Right lobe of liver (tissue), 6 donors: ENCODE measurements around the gene TNXB. TPM values are rescaled to one million over a fixed set of nuclear protein-coding genes. Genes with fewer than 3 reads are reported as not detected.

Experiments used
- ATAC-seq, 4 donors: fragments of 200-7000 bp; cut with Tn5 transposase; one replicate each; pipeline ENCODE4 v1.9.1; 2020; ENCODE audit warnings: mild to moderate bottlenecking in 4 of 4, moderate library complexity in 4 of 4
- DNase-seq, 3 donors: peaks; one replicate each; pipeline ENCODE4 v3.0.0-alpha.2; 2020
- H3K27ac ChIP-seq, 3 donors: fragments of 200-600 bp; one replicate each; pipeline ENCODE4 v1.8.0; 2022
- H3K27me3 ChIP-seq, 2 donors: fragments of 200-600 bp; one replicate each; pipeline ENCODE4 v1.8.0; 2022
- H3K36me3 ChIP-seq, 4 donors: fragments of 200-600 bp; sonication (generic) in 1 of 4; one replicate each; pipeline versions ENCODE4 v1.5.1 to v1.8.0; 2017 to 2022; ENCODE audit warnings: control low read depth in 1 of 4
- H3K4me1 ChIP-seq, 4 donors: fragments of 200-600 bp; sonication (generic) in 1 of 4; one replicate each; pipeline versions ENCODE4 v1.5.1 to v1.8.0; 2017 to 2022; ENCODE audit warnings: control low read depth in 1 of 4
- H3K4me3 ChIP-seq, 3 donors: fragments of 200-600 bp; one replicate each; pipeline ENCODE4 v1.8.0; 2022
- H3K9me3 ChIP-seq, 4 donors: fragments of 200-600 bp; sonication (generic) in 1 of 4; one replicate each; pipeline versions ENCODE4 v1.5.1 to v1.8.0; 2017 to 2022; ENCODE audit warnings: control low read depth in 1 of 4
- CTCF ChIP-seq, 4 donors: fragments of 200-600 bp in 3 of 4; fragments of 450-650 bp in 1 of 4; IDR thresholded peaks; one replicate each; pipeline versions ENCODE4 v1.5.1 to v1.8.0; 2016 to 2022; ENCODE audit warnings: antibody characterized with exemption in 4 of 4, mild to moderate bottlenecking in 2 of 4
- POLR2A ChIP-seq: fragments of 450-650 bp; IDR thresholded peaks from one replicate; pipeline ENCODE4 v1.6.1; 2017; ENCODE audit warnings: antibody characterized with exemption, mild to moderate bottlenecking
- WGBS: methylation state at CpG from one replicate; pipeline ENCODE4 v1.1.6; 2018; ENCODE audit warnings: low coverage, low lambda C conversion rate; ENCODE audit not compliant: insufficient coverage; ENCODE audit errors: missing lambda C conversion rate; 5-methylcytosine and 5-hydroxymethylcytosine counted together
- intact Hi-C, 2 donors: fragments of 100-400 bp; cut with DNase I; formaldehyde crosslinking; loops; one replicate each; pipeline versions ENCODE4 v1.11.2 to v1.14.1; 2022
- total RNA-seq, 6 experiments: library from RNA; depleted of rRNA in 2 of 6; stranded (reverse); fragments of >200 nt in 2 of 6; fragmentation: NEBNext Ultra II Directional in 3 of 6; extraction: Animal tissue kit (Norgen Biotek cat#: 25700) in 3 of 6; gene quantifications; one replicate each; pipeline versions ENCODE4 v1.1.0 to v1.2.4, GENCODE V29; 2016 to 2023
- donor health status: DM: no; HTN: yes; CAD: no.
- donor health status: DM: no; HTN: no; CAD: no.
- donor health status: DM: no; HTN: no; CAD: no.
- donor health status: DM: no; HTN: yes; CAD: no.
- donor health status: DM: no; HTN: yes; CAD: no.

TNXB gene
- total RNA-seq, 6 experiments from 2014 or later = 7.2 to 28.3 (median 10.3) TPM

DNA sequence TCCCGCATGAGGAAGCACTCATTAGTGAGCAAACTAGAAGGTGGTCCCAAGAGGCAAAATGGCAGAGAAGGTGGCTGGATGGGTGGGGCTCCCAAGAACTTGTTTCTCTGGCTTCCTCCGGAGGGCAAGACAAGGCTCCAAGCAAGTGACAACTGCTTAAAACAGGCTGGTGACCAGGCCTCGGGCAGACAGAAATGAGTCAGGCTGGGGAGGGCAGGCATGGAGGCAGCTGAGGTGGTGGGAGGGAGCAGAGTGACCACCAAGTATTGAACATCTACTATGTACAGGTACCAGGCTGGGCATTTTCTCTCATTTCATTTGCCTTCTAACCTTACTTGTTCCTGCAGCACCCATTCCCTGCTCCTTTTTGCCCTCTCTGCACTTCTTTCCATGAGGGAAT, 33.4 kb downstream of the TNXB start:
- Histone ChIP-seq H3K27me3 (no peaks in the 10 kb centered on the region), H3K36me3 (no peaks in the 10 kb centered on the region), H3K9me3 (no peaks in the 10 kb centered on the region), H3K27ac (no peak overlapping the region), H3K4me1 (no peaks in the 10 kb centered on the region), H3K4me3 (no peak overlapping the region)
- no peak for TF ChIP-seq POLR2A
- TF ChIP-seq CTCF (IDR thresholded peaks at IDR 0.05) = no peak
- intact Hi-C loops = no loop called here
- ATAC-seq (no peak), DNase-seq (no peak)
- 63% methylated on average over 3 of the region's 3 CpGs for WGBS

GRCh38 chr6:32074996-32075532, 34.1 kb downstream of the TNXB start:
- no peaks in the 10 kb centered on the region for H3K36me3 ChIP-seq
- TF ChIP-seq POLR2A = no peak
- no peak for TF ChIP-seq CTCF (IDR thresholded peaks at IDR 0.05)
- DNase-seq = no peak
- intact Hi-C loops = no loop called here
- H3K27me3 ChIP-seq = no peaks in the 10 kb centered on the region
- H3K4me3 ChIP-seq = no peak overlapping the region
- WGBS = 94% methylated on average over 8 of the region's 8 CpGs
- H3K9me3 ChIP-seq = no peaks in the 10 kb centered on the region
- no peak for ATAC-seq
- no peaks in the 10 kb centered on the region for H3K4me1 ChIP-seq
- H3K27ac ChIP-seq = no peak overlapping the region

GRCh38 chr6:32073613-32074012, 35.5 kb downstream of the TNXB start:
- WGBS = 75% methylated on average over 6 of the region's 10 CpGs
- DNase-seq = no peak
- Histone ChIP-seq H3K4me3 (no peak overlapping the region), H3K9me3 (no peaks in the 10 kb centered on the region), H3K4me1 (no peaks in the 10 kb centered on the region), H3K27me3 (no peaks in the 10 kb centered on the region), H3K36me3 (no peaks in the 10 kb centered on the region), H3K27ac (no peak overlapping the region)
- intact Hi-C loops = no loop called here
- ATAC-seq = no peak
- TF ChIP-seq POLR2A (no peak), CTCF (IDR thresholded peaks at IDR 0.05) (no peak)

DNA sequence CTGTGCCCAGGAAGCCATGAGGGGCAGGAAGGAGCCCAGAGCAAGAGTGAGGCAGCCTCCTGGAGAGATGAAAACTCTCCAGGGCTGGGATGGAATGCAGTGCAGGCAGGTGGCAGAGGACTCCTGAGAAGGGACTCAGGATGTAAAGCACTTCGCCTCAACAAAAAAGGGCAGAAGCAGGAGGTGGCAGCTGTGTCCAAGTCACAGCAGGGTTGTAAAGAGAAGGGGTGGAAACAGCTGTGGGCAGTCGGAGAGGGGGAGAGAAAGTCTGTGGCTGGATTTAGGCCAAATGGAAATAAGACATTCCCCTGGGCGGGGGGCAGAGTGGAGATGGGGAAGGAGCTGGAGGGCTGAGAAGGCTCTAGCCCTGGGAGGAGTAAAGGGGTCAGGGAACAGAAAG, 36.0 kb downstream of the TNXB start:
- DNase-seq = no peak
- no peaks in the 10 kb centered on the region for H3K4me1 ChIP-seq
- no peaks in the 10 kb centered on the region for H3K27me3 ChIP-seq
- ATAC-seq = no peak
- TF ChIP-seq POLR2A (no peak), CTCF (IDR thresholded peaks at IDR 0.05) (no peak)
- 61% methylated on average over 3 of the region's 3 CpGs for WGBS
- H3K36me3 ChIP-seq = no peaks in the 10 kb centered on the region
- no peak overlapping the region for H3K4me3 ChIP-seq
- intact Hi-C loops = no loop called here
- no peaks in the 10 kb centered on the region for H3K9me3 ChIP-seq
- no peak overlapping the region for H3K27ac ChIP-seq
